Measurements from ENCODE around the gene OCRL. TPM values are rescaled to one million over a fixed set of nuclear protein-coding genes. Genes with fewer than 3 reads are reported as not detected.

Gene OCRL
- total and polyA plus RNA-seq, 2 donors from 2014 or later: 9.4 to 20.0 TPM

DNA sequence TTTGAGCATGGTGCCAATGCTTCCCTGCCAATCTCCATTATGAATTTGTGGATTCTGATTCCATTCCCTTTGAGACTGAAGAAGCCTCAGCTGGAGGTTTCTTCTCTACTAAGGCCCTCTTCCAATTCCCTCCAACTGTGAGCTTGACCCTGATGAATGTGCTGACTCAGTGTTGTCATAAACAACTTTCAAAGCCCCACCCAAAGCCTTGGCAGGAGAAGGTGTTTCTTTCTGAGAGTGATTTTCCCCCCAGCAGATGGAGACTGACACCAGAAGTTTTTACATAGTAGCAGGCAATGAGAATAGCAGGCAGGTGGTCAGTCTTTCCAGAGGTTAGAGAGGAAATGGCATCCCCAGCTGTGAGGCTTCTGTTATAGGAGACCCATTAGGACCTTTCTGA, 53.1 kb downstream of the OCRL start:
- Histone ChIP-seq H3K27ac (ENCODE audit: low read depth in 2 of 2, low read length in 2 of 2) (no peak overlapping the region), H3K9ac (ENCODE audit: low read length in 3 of 3) (no peak overlapping the region), H3K4me3 (ENCODE audit: low read length in 3 of 3) (no peak overlapping the region), H3K4me1 (ENCODE audit: control insufficient read depth in 2 of 3, insufficient read depth in 2 of 3, low read depth in 1 of 3, low read length in 3 of 3) (no peaks in the 10 kb centered on the region), H3K9me3 (ENCODE audit: control insufficient read depth in 2 of 3, insufficient read depth in 1 of 3, low read length in 3 of 3) (no peaks in the 10 kb centered on the region), H3K36me3 (ENCODE audit: control insufficient read depth in 2 of 3, insufficient read depth in 3 of 3, low read length in 3 of 3) (peaks cover 0 to 12% (median 3%) of the 10 kb centered on the region in 3 donors), H3K27me3 (ENCODE audit: control insufficient read depth, insufficient read depth, low read length) (no peaks in the 10 kb centered on the region)
- no peak for DNase-seq
- TF ChIP-seq, protein P1, sequence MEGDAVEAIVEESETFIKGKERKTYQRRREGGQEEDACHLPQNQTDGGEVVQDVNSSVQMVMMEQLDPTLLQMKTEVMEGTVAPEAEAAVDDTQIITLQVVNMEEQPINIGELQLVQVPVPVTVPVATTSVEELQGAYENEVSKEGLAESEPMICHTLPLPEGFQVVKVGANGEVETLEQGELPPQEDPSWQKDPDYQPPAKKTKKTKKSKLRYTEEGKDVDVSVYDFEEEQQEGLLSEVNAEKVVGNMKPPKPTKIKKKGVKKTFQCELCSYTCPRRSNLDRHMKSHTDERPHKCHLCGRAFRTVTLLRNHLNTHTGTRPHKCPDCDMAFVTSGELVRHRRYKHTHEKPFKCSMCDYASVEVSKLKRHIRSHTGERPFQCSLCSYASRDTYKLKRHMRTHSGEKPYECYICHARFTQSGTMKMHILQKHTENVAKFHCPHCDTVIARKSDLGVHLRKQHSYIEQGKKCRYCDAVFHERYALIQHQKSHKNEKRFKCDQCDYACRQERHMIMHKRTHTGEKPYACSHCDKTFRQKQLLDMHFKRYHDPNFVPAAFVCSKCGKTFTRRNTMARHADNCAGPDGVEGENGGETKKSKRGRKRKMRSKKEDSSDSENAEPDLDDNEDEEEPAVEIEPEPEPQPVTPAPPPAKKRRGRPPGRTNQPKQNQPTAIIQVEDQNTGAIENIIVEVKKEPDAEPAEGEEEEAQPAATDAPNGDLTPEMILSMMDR (IDR thresholded peaks at IDR 0.05; ENCODE audit: borderline replicate concordance, extremely low read depth, insufficient read depth): no peak
- intact Hi-C loops (cut with DNase I): loop anchor here (10.0 kb wide), 1 partner anchor 1322 kb away; no protein-coding TSS in a partner anchor
- FAIRE-seq: no peak

- Histone ChIP-seq H3K9me3 (ENCODE audit: control insufficient read depth in 2 of 3, insufficient read depth in 1 of 3, low read length in 3 of 3) (no peaks in the 10 kb centered on the region), H3K36me3 (ENCODE audit: control insufficient read depth in 2 of 3, insufficient read depth in 3 of 3, low read length in 3 of 3) (peaks cover 0 to 5% (median 0%) of the 10 kb centered on the region in 3 donors), H3K9ac (ENCODE audit: low read length in 3 of 3) (no peak overlapping the region), H3K27ac (ENCODE audit: low read depth in 2 of 2, low read length in 2 of 2) (no peak overlapping the region), H3K4me1 (ENCODE audit: control insufficient read depth in 2 of 3, insufficient read depth in 2 of 3, low read depth in 1 of 3, low read length in 3 of 3) (no peaks in the 10 kb centered on the region), H3K4me3 (ENCODE audit: low read length in 3 of 3) (no peak overlapping the region), H3K27me3 (ENCODE audit: control insufficient read depth, insufficient read depth, low read length) (no peaks in the 10 kb centered on the region)
- DNase-seq (no peak), FAIRE-seq (no peak)
- intact Hi-C loops (cut with DNase I): loop anchor here (10.0 kb wide), 1 partner anchor 1320 kb away; no protein-coding TSS in a partner anchor
- TF ChIP-seq, protein P1 (IDR thresholded peaks at IDR 0.05; ENCODE audit: borderline replicate concordance, extremely low read depth, insufficient read depth): no peak
Measured at GRCh38 chrX:129594781-129595180, 54.7 kb downstream of the OCRL start.

- no peak overlapping the region for H3K9ac ChIP-seq (ENCODE audit: low read length in 3 of 3)
- H3K36me3 ChIP-seq (ENCODE audit: control insufficient read depth in 2 of 3, insufficient read depth in 3 of 3, low read length in 3 of 3): no peaks in the 10 kb centered on the region
- H3K4me1 ChIP-seq (ENCODE audit: control insufficient read depth in 2 of 3, insufficient read depth in 2 of 3, low read depth in 1 of 3, low read length in 3 of 3): no peaks in the 10 kb centered on the region
- H3K27me3 ChIP-seq (ENCODE audit: control insufficient read depth, insufficient read depth, low read length): no peaks in the 10 kb centered on the region
- H3K4me3 ChIP-seq (ENCODE audit: low read length in 3 of 3): no peak overlapping the region
- DNase-seq: no peak
- no peak overlapping the region for H3K27ac ChIP-seq (ENCODE audit: low read depth in 2 of 2, low read length in 2 of 2)
- no peaks in the 10 kb centered on the region for H3K9me3 ChIP-seq (ENCODE audit: control insufficient read depth in 2 of 3, insufficient read depth in 1 of 3, low read length in 3 of 3)
- FAIRE-seq: no peak
- TF ChIP-seq, protein P1 (IDR thresholded peaks at IDR 0.05; ENCODE audit: borderline replicate concordance, extremely low read depth, insufficient read depth): no peak
- intact Hi-C loops (cut with DNase I): loop anchor here (10.0 kb wide), 1 partner anchor 1319 kb away; no protein-coding TSS in a partner anchor
Measured at GRCh38 chrX:129596077-129596476, 56.0 kb downstream of the OCRL start.

GRCh38 chrX:129597905-129598304, 57.8 kb downstream of the OCRL start:
- DNase-seq (no peak), FAIRE-seq (no peak)
- TF ChIP-seq, protein P1 (IDR thresholded peaks at IDR 0.05; ENCODE audit: borderline replicate concordance, extremely low read depth, insufficient read depth): no peak
- Histone ChIP-seq H3K9me3 (ENCODE audit: control insufficient read depth in 2 of 3, insufficient read depth in 1 of 3, low read length in 3 of 3) (no peaks in the 10 kb centered on the region), H3K27ac (ENCODE audit: low read depth in 2 of 2, low read length in 2 of 2) (no peak overlapping the region), H3K4me1 (ENCODE audit: control insufficient read depth in 2 of 3, insufficient read depth in 2 of 3, low read depth in 1 of 3, low read length in 3 of 3) (no peaks in the 10 kb centered on the region), H3K36me3 (ENCODE audit: control insufficient read depth in 2 of 3, insufficient read depth in 3 of 3, low read length in 3 of 3) (no peaks in the 10 kb centered on the region), H3K4me3 (ENCODE audit: low read length in 3 of 3) (no peak overlapping the region), H3K27me3 (ENCODE audit: control insufficient read depth, insufficient read depth, low read length) (no peaks in the 10 kb centered on the region), H3K9ac (ENCODE audit: low read length in 3 of 3) (no peak overlapping the region)
- intact Hi-C loops (cut with DNase I): loop anchor here (10.0 kb wide), 1 partner anchor 1317 kb away; no protein-coding TSS in a partner anchor

Measured in kidney (tissue), 14 donors.